Measurements from ENCODE around the gene SAE1. TPM values are rescaled to one million over a fixed set of nuclear protein-coding genes. Genes with fewer than 3 reads are reported as not detected.
A peak's percentile ranks its signal among the peaks of the same experiment; 100 is the strongest.
"Not testable (repeated sequence)": the region's sequence is repeated elsewhere in the genome, so short reads cannot be mapped to it uniquely, and the experiment has no call there.

The SAE1 gene
- total RNA-seq, 2 experiments from 2014 or later, result 150 TPM

GRCh38 chr19:47096721-47097120 is 33.9 kb upstream of the SAE1 start:
- Mint-ChIP-seq H3K4me3 (no peak overlapping the region), H3K36me3 (ENCODE audit: low read depth) (peaks cover 55% of the 10 kb centered on the region), H3K27me3 (no peaks in the 10 kb centered on the region)

GRCh38 chr19:47097396-47098201 is 33.0 kb upstream of the SAE1 start:
- ChIA-PET POLR2A (interaction anchor here (10.2 kb wide), 1 partner anchor 12 kb away, joined by 704 read pairs; the partner anchor contains the start of gene ZC3H4), CTCF (interaction anchor here (1.2 to 2.2 kb wide), 2 partner anchors 11 to 16 kb away, joined by 4 to 9 read pairs; partner anchors contain the start of gene ZC3H4)
- H3K36me3 Mint-ChIP-seq (ENCODE audit: low read depth), result peaks cover 50% of the 10 kb centered on the region
- no peaks in the 10 kb centered on the region for H3K27me3 Mint-ChIP-seq
- H3K9me3 Mint-ChIP-seq, result no peaks in the 10 kb centered on the region
- H3K27ac Mint-ChIP-seq, result peak overlapping the region; percentile 52
- peaks cover 73% of the 10 kb centered on the region for H3K4me1 Mint-ChIP-seq
- H3K4me3 Mint-ChIP-seq, result no peak overlapping the region
- DNase-seq, result no peak

More at GRCh38 chr19:47096721-47097120, 33.9 kb upstream of the SAE1 start:
- POLR2A ChIA-PET, result interaction anchor here (1.5 to 10.2 kb wide), 3 partner anchors 13 to 49 kb away, joined by 4 to 704 read pairs (median 6); partner anchors contain the start of gene ZC3H4
- peak overlapping the region; percentile 91 for H3K27ac Mint-ChIP-seq
- DNase-seq, result no peak
- H3K9me3 Mint-ChIP-seq, result no peaks in the 10 kb centered on the region
- peaks cover 73% of the 10 kb centered on the region for H3K4me1 Mint-ChIP-seq
- CTCF ChIA-PET, result interaction anchor here (1.0 to 2.2 kb wide), 3 partner anchors 12 to 27 kb away, joined by 3 to 9 read pairs (median 4); partner anchors contain the start of gene ZC3H4

- peaks cover 72% of the 10 kb centered on the region for H3K4me1 Mint-ChIP-seq
- no peaks in the 10 kb centered on the region for H3K9me3 Mint-ChIP-seq
- H3K4me3 Mint-ChIP-seq, result no peak overlapping the region
- H3K27ac Mint-ChIP-seq, result peak overlapping the region; percentile 60
- ChIA-PET POLR2A (interaction anchor here (0.6 to 10.2 kb wide), 2 partner anchors 11 to 197 kb away, joined by 5 to 704 read pairs; partner anchors contain the start of gene ZC3H4), CTCF (interaction anchor here (0.8 to 1.5 kb wide), 4 partner anchors 19 to 88 kb away, joined by 3 to 7 read pairs (median 3); no protein-coding TSS in a partner anchor)
- H3K27me3 Mint-ChIP-seq, result no peaks in the 10 kb centered on the region
- DNase-seq, result no peak
- peaks cover 48% of the 10 kb centered on the region for H3K36me3 Mint-ChIP-seq (ENCODE audit: low read depth)
These were observed 32.0 kb upstream of the SAE1 start for GRCh38 chr19:47098608-47099007.

- H3K4me1 Mint-ChIP-seq, result peaks cover 69% of the 10 kb centered on the region
- DNase-seq, result no peak
- ChIA-PET POLR2A (interaction anchor here (10.2 kb wide), 1 partner anchor 10 kb away, joined by 704 read pairs; the partner anchor contains the start of gene ZC3H4), CTCF (interaction anchor here (0.5 to 1.5 kb wide), 3 partner anchors 20 to 87 kb away, joined by 3 to 7 read pairs (median 4); no protein-coding TSS in a partner anchor)
- H3K4me3 Mint-ChIP-seq, result no peak overlapping the region
- no peaks in the 10 kb centered on the region for H3K9me3 Mint-ChIP-seq
- H3K27me3 Mint-ChIP-seq, result no peaks in the 10 kb centered on the region
- H3K27ac Mint-ChIP-seq, result no peak overlapping the region
- peaks cover 43% of the 10 kb centered on the region for H3K36me3 Mint-ChIP-seq (ENCODE audit: low read depth)
These were observed 31.0 kb upstream of the SAE1 start for GRCh38 chr19:47099576-47100050.

- Mint-ChIP-seq H3K27me3 (no peaks in the 10 kb centered on the region), H3K9me3 (no peaks in the 10 kb centered on the region), H3K36me3 (ENCODE audit: low read depth) (peaks cover 48% of the 10 kb centered on the region), H3K4me3 (no peak overlapping the region), H3K27ac (no peak overlapping the region), H3K4me1 (peaks cover 63% of the 10 kb centered on the region)
- CTCF ChIA-PET, result interaction anchor here (1.5 kb wide), 1 partner anchor 21 kb away, joined by 7 read pairs; no protein-coding TSS in a partner anchor
- no peak for DNase-seq
- POLR2A ChIA-PET, result interaction anchor here (10.2 kb wide), 1 partner anchor 9 kb away, joined by 704 read pairs; the partner anchor contains the start of gene ZC3H4
These were observed 30.3 kb upstream of the SAE1 start for GRCh38 chr19:47100290-47100689.

GRCh38 chr19:47101116-47101515 is 29.5 kb upstream of the SAE1 start:
- H3K9me3 Mint-ChIP-seq, CTCF ChIA-PET, H3K4me3 Mint-ChIP-seq, DNase-seq, H3K27me3 Mint-ChIP-seq, H3K27ac Mint-ChIP-seq: not testable (repeated sequence)
- H3K4me1 Mint-ChIP-seq, result peaks cover 63% of the 10 kb centered on the region
- POLR2A ChIA-PET, result interaction anchor here (4.0 kb wide), 1 partner anchor 12 kb away, joined by 43 read pairs; the partner anchor contains the start of gene ZC3H4
- H3K36me3 Mint-ChIP-seq (ENCODE audit: low read depth), result peaks cover 53% of the 10 kb centered on the region

- H3K9me3 Mint-ChIP-seq, result no peaks in the 10 kb centered on the region
- ChIA-PET POLR2A (interaction anchor here (4.0 to 15.1 kb wide), 2 partner anchors 7 to 10 kb away, joined by 43 to 704 read pairs; partner anchors contain the start of gene ZC3H4), CTCF (interaction anchor here (1.1 kb wide), 1 partner anchor 23 kb away, joined by 3 read pairs; no protein-coding TSS in a partner anchor)
- H3K4me1 Mint-ChIP-seq, result peaks cover 63% of the 10 kb centered on the region
- H3K27me3 Mint-ChIP-seq, result no peaks in the 10 kb centered on the region
- peaks cover 47% of the 10 kb centered on the region for H3K36me3 Mint-ChIP-seq (ENCODE audit: low read depth)
- no peak overlapping the region for H3K4me3 Mint-ChIP-seq
- H3K27ac Mint-ChIP-seq, result no peak overlapping the region
- no peak for DNase-seq
These were observed 28.1 kb upstream of the SAE1 start for GRCh38 chr19:47102346-47103060.

- no peak overlapping the region for H3K4me3 Mint-ChIP-seq
- no peaks in the 10 kb centered on the region for H3K9me3 Mint-ChIP-seq
- peaks cover 57% of the 10 kb centered on the region for H3K36me3 Mint-ChIP-seq (ENCODE audit: low read depth)
- peaks cover 70% of the 10 kb centered on the region for H3K4me1 Mint-ChIP-seq
- no peak for DNase-seq
- no peak overlapping the region for H3K27ac Mint-ChIP-seq
- H3K27me3 Mint-ChIP-seq, result no peaks in the 10 kb centered on the region
- ChIA-PET POLR2A (interaction anchor here (4.0 to 15.1 kb wide), 2 partner anchors 8 to 9 kb away, joined by 43 to 704 read pairs; partner anchors contain the start of gene ZC3H4), CTCF (no interaction called here)
These were observed 26.0 kb upstream of the SAE1 start for GRCh38 chr19:47104680-47105079.

GRCh38 chr19:47105874-47106273 is 24.8 kb upstream of the SAE1 start:
- no peak for DNase-seq

GRCh38 chr19:47106821-47107201 is 23.8 kb upstream of the SAE1 start:
- CTCF ChIA-PET, result interaction anchor here (0.6 to 2.5 kb wide), 6 partner anchors 13 to 487 kb away, joined by 3 to 9 read pairs (median 4); no protein-coding TSS in a partner anchor
- no peaks in the 10 kb centered on the region for H3K27me3 Mint-ChIP-seq
- H3K4me3 Mint-ChIP-seq, result peak overlapping the region; percentile 38
- peaks cover 67% of the 10 kb centered on the region for H3K4me1 Mint-ChIP-seq
- peak overlapping the region; percentile 100 for H3K27ac Mint-ChIP-seq
- no peaks in the 10 kb centered on the region for H3K9me3 Mint-ChIP-seq
- POLR2A ChIA-PET, result interaction anchor here (0.7 to 15.1 kb wide), 8 partner anchors 11 to 167 kb away, joined by 3 to 704 read pairs (median 4); partner anchors contain the start of genes CCDC9 and SAE1
- no peak for DNase-seq
- peaks cover 73% of the 10 kb centered on the region for H3K36me3 Mint-ChIP-seq (ENCODE audit: low read depth)

More at GRCh38 chr19:47105874-47106273, 24.8 kb upstream of the SAE1 start:
- Mint-ChIP-seq H3K27ac (peak overlapping the region; percentile 100), H3K27me3 (no peaks in the 10 kb centered on the region), H3K36me3 (ENCODE audit: low read depth) (peaks cover 64% of the 10 kb centered on the region), H3K4me3 (no peak overlapping the region), H3K9me3 (no peaks in the 10 kb centered on the region), H3K4me1 (peaks cover 68% of the 10 kb centered on the region)
- POLR2A ChIA-PET, result interaction anchor here (0.7 to 15.1 kb wide), 6 partner anchors 8 to 168 kb away, joined by 3 to 704 read pairs (median 7); partner anchors contain the start of genes SAE1 and ZC3H4
- CTCF ChIA-PET, result interaction anchor here (0.5 to 2.1 kb wide), 3 partner anchors 26 to 150 kb away, joined by 3 to 9 read pairs (median 4); no protein-coding TSS in a partner anchor

GRCh38 chr19:47107202-47107952 is 23.3 kb upstream of the SAE1 start:
- Mint-ChIP-seq H3K9me3 (no peaks in the 10 kb centered on the region), H3K4me1 (peaks cover 62% of the 10 kb centered on the region), H3K27ac (peak overlapping the region; percentile 100), H3K4me3 (peak overlapping the region; percentile 38), H3K36me3 (ENCODE audit: low read depth) (peaks cover 73% of the 10 kb centered on the region), H3K27me3 (no peaks in the 10 kb centered on the region)
- DNase-seq, result peak; percentile 65
- POLR2A ChIA-PET, result interaction anchor here (0.7 to 15.1 kb wide), 11 partner anchors 12 to 320 kb away, joined by 3 to 704 read pairs (median 4); partner anchors contain the start of genes CCDC9, SAE1 and SLC1A5
- CTCF ChIA-PET, result interaction anchor here (0.6 to 2.5 kb wide), 5 partner anchors 11 to 487 kb away, joined by 3 to 9 read pairs (median 9); no protein-coding TSS in a partner anchor

Measured in activated CD4-positive, alpha-beta memory T cell treated with anti-CD3 and anti-CD28 coated beads, Interleukin-2, amount 10 ng/mL, durations not matched to agents 7 days and 5 days (primary cell).